ENCODE measurements around the gene CASP8.

The CASP8 gene

GRCh38 chr2:201231781-201232466 is 28.4 kb upstream of the CASP8 start:
- TF ChIP-seq TAF1 (IDR thresholded peaks at IDR 0.05; ENCODE audit: borderline replicate concordance, insufficient read depth, low read length) (no peak), FOXP2 (optimal IDR thresholded peaks at IDR 0.05; ENCODE audit: borderline replicate concordance, extremely low read depth, extremely low read length, insufficient read depth) (peak; percentile 11), SIN3A (IDR thresholded peaks at IDR 0.05; ENCODE audit: borderline replicate concordance, insufficient read depth, low read length) (no peak), REST (IDR thresholded peaks at IDR 0.05; ENCODE audit: insufficient read depth in 1 of 2, low read depth in 2 of 2, low read length in 2 of 2) (0 out of 4 replicates have a peak, but pooled peaks of 1 of the 2 experiments have one; percentile 37), POLR2AphosphoS5 (IDR thresholded peaks at IDR 0.05; ENCODE audit: low read depth, low read length) (peak; percentile 57; the same call in 1 of the 2 replicates)

- TF ChIP-seq REST (IDR thresholded peaks at IDR 0.05; ENCODE audit: insufficient read depth in 1 of 2, low read depth in 2 of 2, low read length in 2 of 2): no peak
- TF ChIP-seq SIN3A (IDR thresholded peaks at IDR 0.05; ENCODE audit: borderline replicate concordance, insufficient read depth, low read length): no peak
- TF ChIP-seq TAF1 (IDR thresholded peaks at IDR 0.05; ENCODE audit: borderline replicate concordance, insufficient read depth, low read length): no peak
- TF ChIP-seq POLR2AphosphoS5 (IDR thresholded peaks at IDR 0.05; ENCODE audit: low read depth, low read length): no peak
- no peak for TF ChIP-seq FOXP2 (optimal IDR thresholded peaks at IDR 0.05; ENCODE audit: borderline replicate concordance, extremely low read depth, extremely low read length, insufficient read depth)
Measured at GRCh38 chr2:201232467-201232815, 27.9 kb upstream of the CASP8 start.

GRCh38 chr2:201233192-201233811 is 27.0 kb upstream of the CASP8 start:
- TF ChIP-seq FOXP2 (optimal IDR thresholded peaks at IDR 0.05; ENCODE audit: borderline replicate concordance, extremely low read depth, extremely low read length, insufficient read depth) (no peak), TAF1 (IDR thresholded peaks at IDR 0.05; ENCODE audit: borderline replicate concordance, insufficient read depth, low read length) (no peak), POLR2AphosphoS5 (IDR thresholded peaks at IDR 0.05; ENCODE audit: low read depth, low read length) (no peak), REST (IDR thresholded peaks at IDR 0.05; ENCODE audit: insufficient read depth in 1 of 2, low read depth in 2 of 2, low read length in 2 of 2) (no peak), SIN3A (IDR thresholded peaks at IDR 0.05; ENCODE audit: borderline replicate concordance, insufficient read depth, low read length) (no peak)

- TF ChIP-seq SIN3A (IDR thresholded peaks at IDR 0.05; ENCODE audit: borderline replicate concordance, insufficient read depth, low read length) (no peak), POLR2AphosphoS5 (IDR thresholded peaks at IDR 0.05; ENCODE audit: low read depth, low read length) (no peak), REST (IDR thresholded peaks at IDR 0.05; ENCODE audit: insufficient read depth in 1 of 2, low read depth in 2 of 2, low read length in 2 of 2) (no peak), FOXP2 (optimal IDR thresholded peaks at IDR 0.05; ENCODE audit: borderline replicate concordance, extremely low read depth, extremely low read length, insufficient read depth) (no peak), TAF1 (IDR thresholded peaks at IDR 0.05; ENCODE audit: borderline replicate concordance, insufficient read depth, low read length) (no peak)
Measured at GRCh38 chr2:201233812-201234662, 26.3 kb upstream of the CASP8 start.
